HepG2 (cell line): Measurements from ENCODE around the gene PIKFYVE. TPM values are rescaled to one million over a fixed set of nuclear protein-coding genes. Genes with fewer than 3 reads are reported as not detected.

ENCODE experiments used
- ATAC-seq: fragments of 200-7000 bp; cut with Tn5 transposase; 3 replicates; pipeline ENCODE4 v1.9.1; 2020; ENCODE audit warnings: mild to moderate bottlenecking, moderate library complexity
- BruUV-seq: library from RNA; stranded (reverse); fragments of 400-500 nt; replicated peaks from 2 replicates; lab custom pipeline; 2021; lab: Mats Ljungman, UMichigan
- CTCF ChIA-PET: fragments of 300-600 bp; formaldehyde crosslinking; extraction: SDS; loops from one replicate; lab custom pipeline; 2021; ENCODE audit warnings: low total read pairs, inconsistent platforms, low intra/inter-chr PET ratio; lab: Yijun Ruan, JAX
- POLR2A ChIA-PET: fragments of 350-600 bp; sonication (Branson Sonifier 250); formaldehyde crosslinking; loops from one replicate; lab custom pipeline; 2020; ENCODE audit warnings: antibody characterized with exemption, inconsistent platforms; lab: Yijun Ruan, JAX
- DNase-seq: peaks from one replicate; pipeline ENCODE4 v3.0.0-alpha.2; 2015; ENCODE audit warnings: low spot score
- FAIRE-seq: peaks from 3 replicates; lab custom pipeline; 2011; peaks lifted over from hg19 to GRCh38; lab: Jason Lieb, UNC
- H2AFZ ChIP-seq: one replicate; pipeline ENCODE4 v1.6.1; 2011; ENCODE audit warnings: low read length, inconsistent platforms
- H3K27ac ChIP-seq: fragments of 300-600 bp; 3 replicates; pipeline ENCODE4 v1.8.0; 2011; ENCODE audit warnings: mixed run types, mild to moderate bottlenecking, mixed read lengths, low read length, inconsistent platforms; ENCODE audit not compliant: insufficient read depth; ENCODE audit errors: extremely low read length
- H3K27me3 ChIP-seq, 2 experiments: fragments of 200-600 bp in 1 of 2; 2 replicates in 1 of 2; 3 replicates in 1 of 2; pipeline versions ENCODE4 v1.6.0 to v1.8.0; 2011; ENCODE audit warnings: low read length in 2 of 2, mild to moderate bottlenecking in 2 of 2, moderate library complexity in 2 of 2, inconsistent platforms in 1 of 2; ENCODE audit not compliant: insufficient read depth in 2 of 2, control insufficient read depth in 1 of 2
- H3K36me3 ChIP-seq, 2 experiments: fragments of 200-600 bp in 1 of 2; replicated peaks in 1 of 2; 2 replicates in 1 of 2; 3 replicates in 1 of 2; pipeline versions ENCODE4 v1.5.1 to v1.8.0; 2011; ENCODE audit warnings: low read length in 2 of 2, inconsistent platforms in 1 of 2; ENCODE audit not compliant: insufficient read depth in 2 of 2, control insufficient read depth in 1 of 2
- H3K4me1 ChIP-seq: 2 replicates; pipeline ENCODE4 v1.5.1; 2012; ENCODE audit warnings: low read length, inconsistent platforms; ENCODE audit not compliant: insufficient read depth
- H3K4me2 ChIP-seq: 2 replicates; pipeline ENCODE4 v1.6.0; 2011; ENCODE audit warnings: low read depth, low read length, inconsistent platforms
- H3K4me3 ChIP-seq, 3 experiments: fragments of 200-600 bp in 1 of 3; sonication (generic), shearing (Covaris generic) in 1 of 3; replicated peaks in 1 of 3; 2 replicates each; pipeline ENCODE4 v1.5.1; 2011 to 2016; ENCODE audit warnings: low read length in 3 of 3, inconsistent platforms in 2 of 3, low read depth in 2 of 3, mild to moderate bottlenecking in 2 of 3, control low read depth in 1 of 3, mixed read lengths in 1 of 3; ENCODE audit not compliant: insufficient read depth in 1 of 3
- H3K79me2 ChIP-seq: one replicate; pipeline ENCODE4 v1.6.1; 2011; ENCODE audit warnings: low read length, inconsistent platforms; ENCODE audit not compliant: insufficient read depth
- H3K9ac ChIP-seq: 2 replicates; pipeline ENCODE4 v1.6.0; 2011; ENCODE audit warnings: mild to moderate bottlenecking, low read depth, low read length, inconsistent platforms; ENCODE audit not compliant: insufficient read depth
- H3K9me3 ChIP-seq: 2 replicates; pipeline ENCODE4 v1.5.1; 2012; ENCODE audit warnings: mild to moderate bottlenecking, low read length
- H4K20me1 ChIP-seq: 2 replicates; pipeline ENCODE4 v1.6.0; 2011; ENCODE audit warnings: inconsistent platforms, mild to moderate bottlenecking, low read length, moderate library complexity; ENCODE audit not compliant: insufficient read depth
- KLF12 ChIP-seq: sonication (generic); formaldehyde crosslinking; IDR thresholded peaks from 2 replicates; pipeline ENCODE4 v1.4.0; 2020; ENCODE audit warnings: missing genetic modification reagents, borderline replicate concordance
- NFE2L2 ChIP-seq: fragments of 150-350 bp; IDR thresholded peaks from 2 replicates; pipeline ENCODE4 v1.6.1; 2014; ENCODE audit warnings: low read length
- SOX13 ChIP-seq, 3 experiments: fragments of 450-650 bp in 1 of 3; sonication (generic) in 1 of 3; formaldehyde crosslinking in 1 of 3; IDR thresholded peaks in 2 of 3; conservative IDR thresholded peaks in 1 of 3; 2 replicates each; pipeline versions ENCODE4 v1.5.0 to v1.6.1; 2016 to 2020; ENCODE audit warnings: antibody characterized with exemption in 1 of 3, mild to moderate bottlenecking in 1 of 3, missing compliant biosample characterization in 1 of 3, missing genetic modification reagents in 1 of 3, moderate library complexity in 1 of 3
- ZNF282 ChIP-seq: fragments of 450-650 bp; IDR thresholded peaks from 2 replicates; pipeline ENCODE4 v1.6.1; 2018; ENCODE audit not compliant: partially characterized antibody
- WGBS: methylation state at CpG from one replicate; pipeline ENCODE4 v1.1.6; 2017; ENCODE audit warnings: low lambda C conversion rate; 5-methylcytosine and 5-hydroxymethylcytosine counted together
- in situ Hi-C: cut with HindIII; loops from 2 replicates; pipeline ENCODE4 v1.10.0; 2017; ENCODE audit warnings: low pct_unique_long_range_greater_than_20kb; ENCODE audit not compliant: extremely low pct_ligation_motif_present
- intact Hi-C: fragments of 100-400 bp; cut with micrococcal nuclease; formaldehyde crosslinking; loops from one replicate; pipeline ENCODE4 v1.10.0; 2022; ENCODE audit not compliant: unreplicated experiment
- polyA plus RNA-seq, 8 experiments: library from polyadenylated mRNA; depleted of rRNA in 3 of 8; stranded (reverse) in 7 of 8; unstranded in 1 of 8; fragments of >200 nt; fragmentation: Illumina TruSeq in 4 of 8; extraction: Trizol in 4 of 8; gene quantifications; 2 replicates each; pipeline versions ENCODE4 v1.2.1 to v1.2.3, GENCODE V29; 2011 to 2016; ENCODE audit warnings: low read depth in 4 of 8, missing spikeins in 1 of 8, mixed read lengths in 1 of 8; ENCODE audit not compliant: insufficient read depth in 1 of 8
- total RNA-seq, 5 experiments: library from RNA; depleted of rRNA; stranded (reverse); fragments of >200 nt; fragmentation: Illumina TruSeq; extraction: Trizol; gene quantifications; 2 replicates each; pipeline ENCODE4 v1.2.3, GENCODE V29; 2016; ENCODE audit warnings: low read depth in 1 of 5

The PIKFYVE gene
- total and polyA plus RNA-seq, 2 of the 13 experiments (the other 11 are each of a cell fraction or from before 2014, with no cell fraction given): 20.2 to 21.7 TPM

DNA sequence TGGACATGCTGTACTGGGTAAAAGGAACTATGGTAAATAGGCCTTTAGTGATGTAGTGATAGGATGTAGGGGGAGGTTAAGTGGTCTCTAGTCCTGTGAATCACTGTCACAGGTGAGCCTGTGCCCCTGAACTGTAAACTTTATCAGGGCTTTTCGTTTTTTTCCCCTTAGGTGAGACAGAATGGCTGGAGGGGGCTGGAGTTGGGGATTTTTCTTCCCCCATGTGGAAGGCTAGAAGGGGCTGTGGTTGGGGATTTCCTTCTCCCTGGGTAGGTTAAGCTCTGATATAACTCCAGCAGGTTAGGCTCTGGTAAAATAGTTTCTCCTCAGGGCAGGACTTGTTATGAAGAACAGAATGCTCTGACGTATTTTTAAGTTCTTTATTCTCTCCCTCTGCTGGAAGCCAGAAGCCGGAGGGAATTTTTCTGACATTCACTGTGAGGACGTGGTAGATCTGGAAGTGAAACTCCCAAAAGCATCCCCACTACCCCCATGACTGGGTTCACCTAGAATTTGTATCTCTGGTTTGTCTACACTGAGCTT is 28.5 kb downstream of the PIKFYVE start:
- H3K4me1 ChIP-seq: peaks cover 25% of the 10 kb centered on the region
- H2AFZ ChIP-seq: no peak overlapping the region
- no peak overlapping the region for H3K4me2 ChIP-seq
- BruUV-seq: no TSS peak
- peaks cover 9 to 60% of the 10 kb centered on the region in 2 experiments for H3K36me3 ChIP-seq
- ChIA-PET CTCF (no interaction called here), POLR2A (no interaction called here)
- no peak overlapping the region for H3K4me3 ChIP-seq
- WGBS: 89% methylated on average over 4 of the region's 4 CpGs
- peaks cover 3% of the 10 kb centered on the region for H3K79me2 ChIP-seq
- H3K27me3 ChIP-seq: no peaks in the 10 kb centered on the region
- no peak overlapping the region for H3K9ac ChIP-seq
- intact Hi-C loops: no loop called here
- peaks cover 11% of the 10 kb centered on the region; the same call in 1 of the 2 replicates for H3K9me3 ChIP-seq
- H3K27ac ChIP-seq: no peak overlapping the region
- DNase-seq: no peak
- no peak for FAIRE-seq
- H4K20me1 ChIP-seq: no peaks in the 10 kb centered on the region
- in situ Hi-C loops: no loop called here
- no peak for ATAC-seq
- TF ChIP-seq SOX13 (IDR thresholded peaks at IDR 0.05): no peak
- no peak for TF ChIP-seq SOX13 (CRISPR knock-in tag; conservative IDR thresholded peaks at IDR 0.05 in 1 of 2, IDR thresholded peaks at IDR 0.05 in 1 of 2)
- no peak for TF ChIP-seq KLF12 (CRISPR knock-in tag)

GRCh38 chr2:208295834-208296233 is 29.8 kb downstream of the PIKFYVE start:
- Histone ChIP-seq H3K27me3 (no peaks in the 10 kb centered on the region), H3K36me3 (peaks cover 10 to 62% of the 10 kb centered on the region in 2 experiments), H4K20me1 (no peaks in the 10 kb centered on the region), H3K4me2 (no peak overlapping the region), H3K27ac (no peak overlapping the region), H2AFZ (no peak overlapping the region), H3K9me3 (peaks cover 1% of the 10 kb centered on the region; the same call in 1 of the 2 replicates), H3K4me1 (peaks cover 25% of the 10 kb centered on the region), H3K79me2 (peaks cover 3% of the 10 kb centered on the region), H3K4me3 (no peak overlapping the region), H3K9ac (no peak overlapping the region)
- intact Hi-C loops: no loop called here
- TF ChIP-seq ZNF282 (no peak), NFE2L2 (peak; percentile 53; the same call in 1 of the 2 replicates)
- ChIA-PET CTCF (no interaction called here), POLR2A (no interaction called here)
- in situ Hi-C loops: no loop called here
- no peak for FAIRE-seq
- 96% methylated on average over 4 of the region's 4 CpGs for WGBS
- BruUV-seq: no TSS peak
- no peak for ATAC-seq
- no peak for DNase-seq
